SW 1271 (cell line): ENCODE results near the gene TUBGCP6.
A peak's percentile ranks its signal among the peaks of the same experiment; 100 is the strongest.

Experiments used
- DNase-seq, 2 experiments: peaks; one replicate each; lab custom pipeline; 2025; lab: John Stamatoyannopoulos, UW

TUBGCP6 gene, protein sequence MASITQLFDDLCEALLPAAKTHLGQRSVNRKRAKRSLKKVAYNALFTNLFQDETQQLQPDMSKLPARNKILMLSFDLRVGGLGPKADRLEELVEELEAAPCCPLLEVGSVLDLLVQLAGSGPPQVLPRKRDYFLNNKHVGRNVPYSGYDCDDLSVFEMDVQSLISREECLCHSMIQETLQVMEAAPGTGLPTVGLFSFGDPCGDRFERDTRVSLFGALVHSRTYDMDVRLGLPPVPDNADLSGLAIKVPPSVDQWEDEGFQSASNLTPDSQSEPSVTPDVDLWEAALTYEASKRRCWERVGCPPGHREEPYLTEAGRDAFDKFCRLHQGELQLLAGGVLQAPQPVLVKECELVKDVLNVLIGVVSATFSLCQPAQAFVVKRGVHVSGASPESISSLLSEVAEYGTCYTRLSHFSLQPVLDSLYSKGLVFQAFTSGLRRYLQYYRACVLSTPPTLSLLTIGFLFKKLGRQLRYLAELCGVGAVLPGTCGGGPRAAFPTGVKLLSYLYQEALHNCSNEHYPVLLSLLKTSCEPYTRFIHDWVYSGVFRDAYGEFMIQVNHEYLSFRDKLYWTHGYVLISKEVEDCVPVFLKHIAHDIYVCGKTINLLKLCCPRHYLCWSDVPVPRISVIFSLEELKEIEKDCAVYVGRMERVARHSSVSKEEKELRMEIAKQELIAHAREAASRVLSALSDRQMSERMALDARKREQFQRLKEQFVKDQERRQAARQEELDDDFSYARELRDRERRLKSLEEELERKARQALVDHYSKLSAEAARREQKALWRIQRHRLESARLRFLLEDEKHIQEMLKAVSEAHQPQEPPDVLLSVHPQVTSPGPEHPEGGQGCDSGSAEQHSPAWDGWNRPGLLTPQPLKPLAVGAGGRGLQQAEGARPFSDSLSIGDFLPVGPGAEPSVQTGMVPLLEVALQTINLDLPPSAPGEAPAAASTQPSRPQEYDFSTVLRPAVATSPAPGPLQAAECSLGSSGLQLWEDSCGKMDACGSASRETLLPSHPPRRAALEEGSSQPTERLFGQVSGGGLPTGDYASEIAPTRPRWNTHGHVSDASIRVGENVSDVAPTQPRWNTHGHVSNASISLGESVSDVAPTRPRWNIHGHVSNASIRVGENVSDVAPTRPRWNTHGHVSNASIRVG (N-terminal part only)

DNA sequence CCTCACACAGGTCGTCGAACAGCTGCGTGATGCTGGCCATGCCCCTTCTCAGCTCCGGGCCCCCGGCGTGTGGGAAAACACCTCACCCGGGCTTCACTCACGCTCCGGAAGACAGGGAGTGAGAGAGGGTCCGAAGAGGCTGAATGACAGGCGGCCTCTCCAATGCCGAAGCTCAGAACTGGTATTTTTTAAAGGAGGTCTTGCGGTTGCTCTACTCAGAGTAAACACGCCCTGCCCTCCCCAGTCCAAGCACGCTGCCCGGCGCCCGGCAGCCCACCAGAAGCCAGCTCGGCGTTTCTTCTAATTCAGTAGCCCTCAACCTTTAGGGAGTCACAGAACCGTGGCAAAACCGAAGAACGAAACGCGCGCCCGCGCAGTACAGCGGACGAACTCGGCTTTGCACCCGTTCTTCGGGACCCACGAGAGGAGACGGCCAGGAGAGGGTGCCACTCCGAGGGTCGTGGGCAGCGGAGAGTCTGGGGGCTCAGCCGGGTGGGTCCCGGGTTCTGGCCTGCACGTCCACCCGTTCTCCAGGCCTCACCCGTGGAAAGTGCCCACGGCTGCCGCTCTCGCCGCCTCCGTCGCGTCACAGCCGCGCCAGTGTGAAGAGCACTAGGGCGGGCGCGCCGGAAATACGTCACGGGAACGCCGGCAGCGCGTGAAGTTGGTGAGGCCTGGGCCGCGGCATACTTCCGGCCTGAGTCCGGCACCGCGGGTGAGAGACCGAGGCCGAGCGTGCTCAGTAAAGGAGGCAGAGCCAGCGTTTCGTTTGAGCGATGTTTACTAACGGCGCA, at the start of gene TUBGCP6:
TSS of gene TUBGCP6 (minus strand) at position 604 of the 794 bp plus-strand sequence. CDS start at position 40, 564 bp downstream.
- peak; percentile 53 to 85 for DNase-seq

DNA sequence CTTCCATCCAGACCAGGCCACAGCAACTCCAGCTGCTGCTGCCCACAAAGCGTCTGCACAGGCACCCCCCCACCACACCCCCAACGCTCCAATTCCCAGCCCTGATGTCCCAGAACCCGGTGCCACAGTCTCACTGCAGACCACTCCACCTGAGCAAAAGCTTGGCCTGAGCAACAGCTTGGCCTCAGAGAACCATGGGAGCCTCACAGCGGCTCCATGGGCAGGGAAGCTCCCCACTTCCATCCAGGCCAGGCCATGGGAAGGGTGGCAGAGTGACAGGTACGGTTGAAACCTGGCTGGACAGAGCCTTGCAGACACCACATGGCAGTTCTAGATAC, 49.5 kb upstream of the TUBGCP6 start:
- no peak for DNase-seq

DNA sequence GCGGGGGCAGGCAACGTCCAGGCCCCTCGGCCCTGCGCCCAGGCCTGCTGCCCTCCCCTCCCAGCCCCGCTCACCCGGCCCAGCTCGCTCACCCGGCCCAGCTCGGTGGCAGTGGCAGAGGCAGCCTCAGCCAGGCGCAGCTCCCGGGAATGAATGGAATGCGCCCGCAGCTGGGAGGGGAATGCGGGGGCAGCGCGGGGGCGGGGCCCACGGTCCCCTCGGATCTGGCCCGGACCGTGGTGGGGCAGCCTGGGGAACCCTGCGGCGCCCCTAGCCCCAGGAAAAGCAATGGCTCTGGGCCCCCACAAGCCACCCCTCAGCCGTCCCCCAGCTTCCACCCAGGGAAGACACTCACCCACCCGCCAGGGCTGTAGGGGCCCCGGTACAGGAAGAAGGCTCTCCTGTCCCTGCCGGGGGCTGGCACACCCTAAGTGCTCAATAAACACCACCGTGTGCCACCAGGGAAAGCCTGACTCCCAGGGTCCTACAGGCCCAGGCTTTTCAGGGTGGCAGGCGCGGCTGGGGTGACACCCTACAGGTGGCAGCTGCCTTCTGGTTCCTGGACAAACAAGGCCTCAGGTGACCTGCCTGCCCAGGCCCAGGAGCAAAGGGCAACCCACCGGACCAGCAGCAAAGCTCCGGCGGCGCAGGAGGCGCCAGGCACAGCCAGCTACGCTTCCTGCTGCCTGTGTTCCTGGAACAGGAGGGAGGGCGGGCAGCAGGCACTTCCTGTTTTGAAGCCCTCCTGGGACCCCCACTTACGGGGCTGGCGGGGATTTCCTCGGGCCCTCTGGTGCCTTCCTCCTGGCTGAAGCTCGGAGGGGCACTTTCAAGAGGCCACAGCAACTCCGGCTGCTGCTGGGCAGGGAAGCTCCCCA, 48.9 kb upstream of the TUBGCP6 start:
- DNase-seq, result no peak

DNA sequence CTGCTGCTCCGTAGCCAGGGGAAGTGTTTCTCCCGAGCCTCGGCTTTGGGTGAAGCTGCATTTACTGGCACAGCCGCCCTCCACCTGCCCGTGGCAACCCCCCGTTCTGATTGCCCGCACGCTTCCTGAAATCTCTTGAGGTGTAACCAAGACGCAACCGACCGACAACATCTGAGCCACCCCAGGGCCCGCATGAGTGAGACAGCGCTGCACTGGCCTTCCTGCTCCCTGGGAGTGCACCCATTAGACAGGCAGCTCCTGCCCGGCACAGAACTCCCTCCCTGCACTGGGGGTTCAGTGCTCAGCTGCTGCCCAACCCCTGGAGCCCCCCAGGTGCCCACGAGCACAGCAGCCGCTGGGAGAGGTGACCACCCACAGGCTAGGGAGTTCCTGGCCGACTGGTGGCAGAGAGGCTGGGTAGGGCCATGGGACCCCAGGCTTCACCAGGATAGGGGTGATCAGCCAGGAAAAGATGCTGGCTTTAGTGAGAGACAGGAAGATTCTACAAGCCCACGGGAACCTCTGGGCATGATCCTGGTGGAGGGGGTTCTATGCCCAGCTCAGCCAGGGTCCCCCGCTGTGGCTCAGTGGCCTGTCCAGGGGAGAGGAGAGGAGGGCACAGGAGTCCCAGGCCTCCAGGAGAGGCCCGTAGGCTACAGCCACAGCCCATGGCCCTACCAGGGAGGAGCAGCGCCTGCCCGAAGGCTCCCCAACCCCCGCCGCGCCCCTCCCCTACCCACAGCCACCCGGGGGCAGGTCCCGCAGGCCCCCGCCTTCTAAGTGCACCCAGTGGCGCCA, 48.0 kb upstream of the TUBGCP6 start:
- DNase-seq, result no peak

DNA sequence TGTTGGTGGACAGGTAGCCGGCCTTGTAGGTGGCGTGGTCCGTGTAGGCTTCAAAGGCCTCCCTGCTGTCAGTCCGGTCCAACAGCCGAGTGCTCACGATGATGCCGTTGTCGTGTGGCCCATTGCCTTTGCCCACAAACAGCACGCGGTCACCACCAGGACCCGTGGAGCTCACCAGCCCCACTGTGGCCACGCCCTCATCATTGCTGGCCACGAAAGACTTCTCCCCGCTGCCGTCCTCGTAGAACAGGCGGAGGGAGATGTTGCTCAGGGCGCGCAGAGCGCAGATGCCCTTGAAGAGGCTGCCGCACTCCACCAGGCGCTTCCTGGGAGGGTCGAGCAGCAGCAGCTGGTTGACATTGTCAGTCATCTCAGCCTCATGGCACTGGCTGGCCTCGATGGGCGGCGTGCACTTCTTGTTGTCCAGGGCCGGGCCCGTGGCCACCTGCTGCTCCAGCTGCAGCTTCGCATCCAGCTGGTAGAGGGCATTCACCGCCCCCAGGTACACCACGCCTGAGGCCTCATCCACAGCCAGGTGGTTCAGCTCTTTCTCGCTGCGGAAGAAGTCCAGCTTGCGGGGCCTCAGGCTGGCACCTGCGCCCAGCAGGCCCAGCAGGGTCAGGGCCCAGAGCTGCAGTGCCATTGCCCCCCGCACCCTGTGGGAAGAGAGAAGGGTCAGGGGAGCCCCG, 45.3 kb upstream of the TUBGCP6 start:
- no peak for DNase-seq

DNA sequence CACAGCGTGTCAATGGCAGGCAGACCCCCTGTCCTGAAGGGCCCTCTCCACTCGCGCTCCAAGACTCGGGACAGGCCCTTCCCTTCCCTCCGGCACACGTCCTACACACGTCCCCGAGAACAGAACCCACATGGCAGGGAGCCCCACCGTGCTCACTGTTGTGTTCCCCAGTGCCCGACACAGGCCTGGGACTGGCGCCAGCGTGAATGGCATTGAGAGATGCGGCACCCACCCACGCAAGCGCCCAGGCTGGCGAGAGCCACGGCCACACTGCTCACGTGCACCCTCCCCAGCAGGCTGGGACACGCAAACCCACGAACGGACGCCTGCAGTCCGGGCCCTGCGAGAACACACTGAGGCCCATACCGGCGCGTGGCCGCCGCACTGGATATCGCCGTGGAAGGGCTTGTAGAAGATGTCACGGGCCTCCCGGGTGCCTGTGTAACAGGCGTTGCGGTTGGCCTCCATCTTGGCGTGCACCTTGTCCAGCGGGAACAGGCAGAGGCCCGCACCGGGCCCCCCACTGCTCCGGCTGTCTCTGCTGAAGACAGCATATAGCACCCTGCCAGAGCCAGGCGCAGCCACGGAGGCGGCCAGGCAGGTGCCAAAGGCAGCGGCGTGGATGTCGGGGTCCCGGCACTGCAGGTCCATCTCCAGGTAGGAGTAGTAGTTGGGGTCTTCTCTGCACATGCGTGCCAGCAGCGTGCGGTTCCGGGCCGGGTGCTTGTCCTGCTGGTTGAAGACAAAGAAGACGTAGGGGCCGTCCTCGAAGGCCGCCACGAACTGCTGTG, 44.5 kb upstream of the TUBGCP6 start:
- no peak for DNase-seq

DNA sequence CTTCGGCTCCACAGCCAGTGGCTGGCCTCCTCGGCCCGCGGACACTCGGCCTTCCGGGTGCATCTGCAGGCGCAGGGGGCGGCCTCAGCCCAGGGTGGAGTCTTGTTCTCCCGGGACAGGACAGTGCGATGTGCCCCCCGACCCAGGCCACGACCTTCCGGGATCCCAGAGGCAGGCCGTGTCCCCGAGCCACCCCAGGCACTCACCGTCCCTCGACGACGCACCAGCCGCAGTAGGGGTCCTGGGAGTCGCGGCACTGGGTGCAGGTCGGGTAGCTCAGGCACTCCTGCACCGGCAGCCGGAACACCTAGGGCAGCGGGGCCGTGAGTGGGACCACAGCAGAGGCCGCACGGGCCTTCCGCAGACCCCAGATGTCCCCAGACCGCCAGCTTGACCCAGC, 42.9 kb upstream of the TUBGCP6 start:
- DNase-seq, result no peak

DNA sequence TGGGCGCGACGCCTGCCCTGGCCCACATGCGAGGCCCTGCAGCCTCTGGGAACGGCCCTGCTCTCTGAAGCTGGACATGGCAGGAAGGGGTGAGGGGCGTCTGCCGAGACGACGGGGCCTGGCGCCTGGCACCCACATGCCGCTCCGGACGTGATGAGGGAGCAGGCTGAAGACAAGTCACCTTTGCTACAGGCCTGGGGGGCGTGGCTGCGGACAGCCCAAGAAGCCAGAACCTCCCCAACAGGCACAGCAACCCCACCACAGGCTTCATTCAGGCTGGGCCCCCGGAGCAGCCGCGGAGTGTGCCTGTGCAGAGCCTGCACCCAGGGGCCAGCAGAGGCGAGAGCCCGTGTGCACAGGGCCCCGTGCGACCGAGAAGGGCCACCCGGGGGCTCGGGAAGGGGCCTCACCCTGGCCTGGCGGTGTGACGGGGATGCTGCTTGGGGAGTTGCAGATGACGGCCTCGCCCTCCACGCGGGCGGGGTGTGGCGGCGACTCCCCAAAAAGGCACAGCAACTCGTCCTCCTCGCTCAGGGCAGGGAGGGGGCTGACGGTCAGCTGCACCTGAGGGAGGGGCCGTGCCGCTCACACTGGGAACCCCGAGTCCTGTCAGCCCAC, 42.0 kb upstream of the TUBGCP6 start:
- DNase-seq, result no peak

DNA sequence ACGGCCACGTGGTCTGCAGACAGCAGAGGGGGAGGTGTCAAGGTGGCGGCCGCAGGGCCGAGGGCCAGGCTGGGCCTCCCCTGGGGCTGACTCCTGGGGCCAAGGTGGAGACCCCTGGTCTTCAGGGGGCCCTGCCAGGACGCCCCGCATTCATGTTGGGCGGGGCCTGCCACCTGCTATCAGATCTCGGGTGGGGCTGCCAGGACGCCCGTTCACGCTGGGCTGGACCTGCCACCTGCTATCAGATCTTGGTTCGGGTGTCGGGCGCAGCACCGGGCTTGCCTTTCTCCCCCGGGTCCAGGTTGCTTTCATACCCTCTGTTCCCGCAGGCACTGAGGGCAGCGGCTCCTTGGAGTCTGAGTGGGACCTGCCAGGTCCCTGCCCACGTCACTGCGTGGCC, 41.5 kb upstream of the TUBGCP6 start:
- no peak for DNase-seq

DNA sequence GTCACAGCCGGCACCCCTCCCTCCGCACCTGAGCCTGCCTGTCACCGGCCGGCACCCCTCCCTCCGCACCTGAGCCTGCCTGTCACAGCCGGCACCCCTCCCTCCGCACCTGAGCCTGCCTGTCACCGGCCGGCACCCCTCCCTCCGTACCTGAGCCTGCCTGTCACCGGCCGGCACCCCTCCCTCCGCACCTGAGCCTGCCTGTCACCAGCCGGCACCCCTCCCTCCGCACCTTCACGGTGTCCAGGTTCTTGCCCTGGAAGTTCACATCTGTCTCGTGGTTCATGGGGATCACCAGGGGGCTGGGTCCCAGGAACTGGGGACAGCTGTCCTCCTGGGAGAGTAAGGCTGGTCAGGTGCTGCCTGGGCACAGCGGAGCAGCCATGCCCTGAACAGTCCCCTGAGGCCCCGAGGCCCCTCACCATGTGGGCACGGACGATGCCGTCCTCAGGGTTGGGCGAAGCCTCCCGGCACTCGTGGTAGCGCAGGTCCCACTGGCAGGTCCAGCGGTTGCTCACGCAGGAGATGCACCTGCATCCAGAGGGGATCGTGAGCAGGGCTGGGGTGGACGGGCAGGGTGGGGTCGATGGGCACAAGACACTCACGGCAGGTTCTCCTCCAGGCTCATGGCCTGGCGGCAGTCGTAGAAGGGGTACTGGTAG, 40.9 kb upstream of the TUBGCP6 start:
- DNase-seq, result no peak

DNA sequence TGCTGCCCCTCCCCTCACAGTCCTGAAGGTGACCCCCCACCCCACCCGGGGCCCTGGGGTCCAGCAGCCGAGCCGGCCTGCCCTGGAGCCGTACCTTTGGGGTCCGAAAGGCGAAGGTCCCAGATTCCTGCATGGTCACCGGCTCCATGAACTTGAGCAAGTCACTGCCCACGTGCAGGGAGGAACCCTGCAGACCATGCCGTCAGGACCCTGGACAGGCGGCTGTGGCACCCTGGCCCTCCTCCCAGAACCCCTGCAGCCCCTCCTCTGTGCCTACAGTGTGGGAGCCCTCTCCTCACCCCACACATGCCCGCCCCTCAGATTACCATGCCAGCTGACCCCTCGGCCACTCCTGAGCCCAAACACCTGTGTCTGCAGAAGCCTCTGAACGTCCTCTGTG, 39.7 kb upstream of the TUBGCP6 start:
- no peak for DNase-seq

DNA sequence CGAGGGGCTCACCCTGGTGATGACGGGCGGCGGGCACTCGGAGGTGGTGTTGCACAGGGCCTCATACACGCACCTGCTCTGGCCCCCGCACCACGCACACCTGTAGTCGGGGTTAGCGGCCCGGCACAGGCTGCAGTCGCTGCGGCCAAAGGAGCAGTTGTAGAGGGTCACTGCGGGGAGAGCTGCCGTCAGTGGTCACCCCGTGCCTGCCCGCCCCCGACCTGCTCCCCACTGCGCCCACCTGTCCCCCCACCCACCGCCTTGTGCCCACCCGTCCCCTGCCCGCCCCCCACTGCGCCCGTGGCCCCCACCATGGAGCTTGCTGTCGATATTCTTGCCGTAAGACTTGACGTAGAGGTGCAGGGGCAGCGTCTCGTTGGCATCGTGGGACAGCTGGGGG, 39.0 kb upstream of the TUBGCP6 start:
- DNase-seq, result no peak

DNA sequence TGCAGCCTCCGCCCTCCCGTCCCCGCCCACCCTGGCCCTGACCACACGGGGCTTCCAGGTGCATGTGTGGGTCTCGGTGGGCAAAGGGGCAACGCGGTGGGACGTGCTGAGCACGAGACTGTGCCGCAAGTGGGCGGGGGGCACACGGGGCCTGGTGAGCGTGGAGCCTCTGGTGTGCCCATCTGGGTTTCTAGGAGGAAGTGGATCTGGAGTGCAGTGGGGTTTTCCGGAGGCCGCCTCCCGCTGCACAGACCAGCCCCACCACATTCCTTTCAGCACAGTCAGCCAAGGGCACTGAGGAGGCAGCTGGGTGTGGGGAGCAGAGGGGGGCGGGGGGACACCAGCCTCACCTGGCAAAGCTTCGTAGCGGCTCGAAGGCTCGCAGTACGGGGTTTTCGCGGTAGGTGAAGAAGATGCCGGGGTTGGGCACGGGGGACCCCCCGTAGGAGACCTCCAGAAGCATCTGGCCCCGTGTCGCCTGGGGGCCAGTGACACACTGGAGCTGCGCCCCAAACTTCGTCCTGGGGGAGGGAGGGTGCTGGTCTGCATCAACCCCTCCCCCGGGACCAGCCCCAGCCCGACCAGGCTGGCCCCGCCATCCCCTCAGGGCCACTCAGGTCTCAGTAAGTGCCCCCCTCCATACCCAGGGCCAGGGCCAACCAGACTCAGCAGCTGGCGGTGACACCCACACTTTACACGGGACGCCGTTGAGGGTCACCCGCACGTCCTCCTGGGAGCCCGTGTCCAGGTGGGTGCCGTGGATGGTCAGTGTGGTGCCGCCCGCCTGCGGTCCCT, 37.7 kb upstream of the TUBGCP6 start:
- DNase-seq, result peak; percentile 25 to 60

DNA sequence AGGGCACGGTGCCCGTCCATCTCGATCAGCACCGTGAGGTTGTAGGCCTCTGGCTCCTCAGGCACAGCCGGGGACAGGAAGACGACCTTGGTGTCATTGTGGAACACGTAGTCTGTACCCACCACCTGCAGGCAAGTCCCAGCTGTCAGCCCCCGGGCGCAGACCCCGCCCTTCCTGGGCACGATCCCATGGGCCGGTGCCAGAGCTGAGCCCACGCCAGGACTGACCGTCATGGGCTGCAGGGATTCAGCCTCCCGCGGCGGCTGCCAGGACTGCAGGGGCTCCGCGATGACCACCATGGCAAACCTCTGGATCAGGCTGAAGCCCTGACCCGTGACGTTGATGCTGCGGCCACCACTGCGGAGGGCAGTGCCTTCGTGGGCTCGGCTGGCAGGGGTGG, 37.1 kb upstream of the TUBGCP6 start:
- DNase-seq, result no peak

DNA sequence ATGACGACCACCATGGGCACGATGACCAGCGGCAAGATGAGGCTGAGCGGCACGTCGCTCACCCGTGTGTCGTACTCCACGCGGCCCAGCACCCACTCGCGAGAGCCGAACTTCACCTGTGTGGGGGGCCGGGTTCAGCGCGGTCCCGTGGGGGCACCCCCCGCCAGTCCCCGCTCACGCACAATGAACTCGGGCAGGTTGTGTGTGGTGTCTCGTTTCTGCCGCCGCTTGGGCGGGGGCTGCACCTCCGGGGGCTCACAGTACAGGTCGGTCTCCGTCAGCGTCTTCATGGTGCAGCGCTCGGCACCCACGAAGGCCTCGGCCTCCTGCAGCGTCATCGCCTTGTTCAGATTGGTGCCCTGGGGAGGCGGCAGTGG, 36.5 kb upstream of the TUBGCP6 start:
- DNase-seq, result no peak

DNA sequence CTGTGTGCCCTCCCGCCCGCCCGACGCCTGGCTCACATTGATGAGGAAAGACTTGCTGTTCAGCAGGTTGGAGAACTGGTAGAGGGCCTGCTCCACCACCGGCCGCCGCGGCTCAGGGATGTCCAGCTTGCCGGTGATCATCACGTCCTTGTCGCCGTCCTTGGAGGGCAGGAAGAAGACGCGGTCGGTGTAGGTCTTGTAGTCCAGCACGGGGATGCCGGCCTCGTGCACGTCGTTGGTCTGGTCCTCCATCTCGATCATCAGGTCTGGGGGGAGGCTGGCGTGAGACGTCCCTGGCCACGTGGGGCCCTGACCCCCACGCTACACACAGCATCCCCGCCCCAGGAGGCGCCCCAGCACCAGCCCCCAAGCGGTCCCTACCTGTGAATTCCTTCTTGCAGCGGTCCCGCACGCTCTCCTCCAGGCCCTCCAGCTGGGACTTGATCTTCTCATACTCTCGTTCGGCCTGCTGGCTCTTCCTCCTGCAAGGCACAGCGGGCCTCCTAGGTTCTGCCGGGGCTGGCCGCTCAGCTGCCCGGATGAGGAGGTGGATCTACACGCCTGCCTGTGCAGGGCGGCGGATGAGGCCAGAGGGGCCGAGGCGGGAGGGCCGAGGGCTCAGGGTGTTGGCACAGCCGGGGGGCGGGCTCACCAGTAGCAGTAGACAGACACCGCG, 36.0 kb upstream of the TUBGCP6 start:
- DNase-seq, result no peak
